HCT116 (cell line): ENCODE data around the gene CPEB3. TPM values are rescaled to one million over a fixed set of nuclear protein-coding genes. Genes with fewer than 3 reads are reported as not detected.

Experiments
- ATAC-seq: fragments of 200-7000 bp; cut with Tn5 transposase; 2 replicates; pipeline ENCODE4 v1.9.1; 2020; ENCODE audit warnings: mild to moderate bottlenecking, moderate library complexity
- BruUV-seq: library from RNA; stranded (reverse); fragments of 400-500 nt; replicated peaks from 2 replicates; lab custom pipeline; 2021; lab: Mats Ljungman, UMichigan
- CTCF ChIA-PET: fragments of 300-600 bp; sonication (Branson Sonifier 250); formaldehyde crosslinking; loops from one replicate; lab custom pipeline; 2021; ENCODE audit warnings: antibody characterized with exemption; lab: Charles Lee
- POLR2A ChIA-PET: fragments of 300-600, 350-600 bp; sonication (Branson Sonifier 250); formaldehyde crosslinking; loops from one replicate; lab custom pipeline; 2021; ENCODE audit warnings: antibody characterized with exemption; lab: Charles Lee
- RAD21 ChIA-PET, 2 experiments: fragments of 300-600 bp; sonication (Branson Sonifier 250); formaldehyde crosslinking; loops; one replicate each; lab custom pipeline; 2023; ENCODE audit warnings: low total read pairs in 2 of 2; ENCODE audit not compliant: uncharacterized antibody in 2 of 2, unreplicated experiment in 2 of 2, low non-redundant PET in 1 of 2; lab: Charles Lee
- DNase-seq: peaks from one replicate; pipeline ENCODE4 v3.0.0-alpha.2; 2010; ENCODE audit warnings: low read depth, low spot score
- H2AFZ ChIP-seq: fragments of 200-600 bp; shearing (Covaris generic), sonication (generic); 2 replicates; pipeline ENCODE4 v1.6.1; 2017; ENCODE audit warnings: low read depth, mixed run types, mixed read lengths, antibody characterized with exemption, low read length; ENCODE audit not compliant: poor library complexity, severe bottlenecking
- H3K27ac ChIP-seq: 2 replicates; pipeline ENCODE4 v1.5.1; 2012; ENCODE audit warnings: low read depth, low read length
- H3K27me3 ChIP-seq: fragments of 200-600 bp; sonication (generic); 2 replicates; pipeline ENCODE4 v1.6.1; 2016; ENCODE audit warnings: mixed run types, low read length, mixed read lengths; ENCODE audit not compliant: insufficient read depth
- H3K36me3 ChIP-seq, 2 experiments: fragments of 200-500 bp in 1 of 2; fragments of 200-600 bp in 1 of 2; sonication (Bioruptor generic) in 1 of 2; sonication (generic) in 1 of 2; 2 replicates each; pipeline versions ENCODE4 v1.5.1 to v1.6.1; 2014 to 2016; ENCODE audit warnings: low read length in 2 of 2, inconsistent platforms in 1 of 2, mixed read lengths in 1 of 2, mixed run types in 1 of 2; ENCODE audit not compliant: insufficient read depth in 2 of 2, control insufficient read depth in 1 of 2
- H3K4me1 ChIP-seq, 2 experiments: fragments of 200-600 bp in 1 of 2; sonication (generic) in 1 of 2; 2 replicates each; pipeline versions ENCODE4 v1.5.1 to v1.6.1; 2012 to 2017; ENCODE audit warnings: low read length in 2 of 2, inconsistent platforms in 1 of 2, mild to moderate bottlenecking in 1 of 2, mixed read lengths in 1 of 2, mixed run types in 1 of 2, moderate library complexity in 1 of 2; ENCODE audit not compliant: insufficient read depth in 2 of 2, control insufficient read depth in 1 of 2
- H3K4me2 ChIP-seq: fragments of 200-600 bp; sonication (generic); 2 replicates; pipeline ENCODE4 v1.6.1; 2017; ENCODE audit warnings: mixed run types, low read length, mixed read lengths
- H3K4me3 ChIP-seq, 2 experiments: fragments of 200-600 bp in 1 of 2; sonication (generic) in 1 of 2; replicated peaks in 1 of 2; 2 replicates each; pipeline ENCODE4 v1.5.1; 2011 to 2016; ENCODE audit warnings: low read length in 2 of 2, control low read depth in 1 of 2, low read depth in 1 of 2, mild to moderate bottlenecking in 1 of 2, mixed read lengths in 1 of 2, mixed run types in 1 of 2
- H3K79me2 ChIP-seq: fragments of 200-600 bp; sonication (generic); 2 replicates; pipeline ENCODE4 v1.6.1; 2017; ENCODE audit warnings: mild to moderate bottlenecking, mixed run types, low read length, moderate library complexity, mixed read lengths; ENCODE audit not compliant: insufficient read depth
- H3K9ac ChIP-seq: fragments of 200-600 bp; sonication (generic); 2 replicates; pipeline ENCODE4 v1.6.1; 2016; ENCODE audit warnings: low read length, mixed read lengths
- H3K9me2 ChIP-seq: fragments of 200-600 bp; sonication (generic), shearing (Covaris generic); 2 replicates; pipeline ENCODE4 v1.6.1; 2017; ENCODE audit warnings: mixed run types, mild to moderate bottlenecking, moderate library complexity; ENCODE audit not compliant: insufficient read depth
- H3K9me3 ChIP-seq, 2 experiments: fragments of 200-500 bp in 1 of 2; fragments of 200-600 bp in 1 of 2; sonication (Bioruptor generic) in 1 of 2; sonication (generic) in 1 of 2; 2 replicates each; pipeline ENCODE4 v1.6.1; 2014 to 2017; ENCODE audit warnings: low read length in 2 of 2, mixed read lengths in 2 of 2, inconsistent platforms in 1 of 2, low read depth in 1 of 2, mild to moderate bottlenecking in 1 of 2, mixed run types in 1 of 2, moderate library complexity in 1 of 2; ENCODE audit not compliant: control insufficient read depth in 1 of 2, insufficient read depth in 1 of 2
- H4K20me1 ChIP-seq: fragments of 200-600 bp; sonication (generic), shearing (Covaris generic); 2 replicates; pipeline ENCODE4 v1.6.1; 2017; ENCODE audit warnings: mixed run types, mild to moderate bottlenecking, moderate library complexity; ENCODE audit not compliant: insufficient read depth
- CBX3 ChIP-seq: IDR thresholded peaks from 2 replicates; pipeline ENCODE4 v1.6.1; 2012; ENCODE audit warnings: low read depth
- CEBPB ChIP-seq: IDR thresholded peaks from 2 replicates; pipeline ENCODE4 v1.6.1; 2012; ENCODE audit warnings: low read depth
- CTCF ChIP-seq, 3 experiments: fragments of 200-600 bp in 1 of 3; sonication (generic) in 1 of 3; IDR thresholded peaks in 2 of 3; conservative IDR thresholded peaks in 1 of 3; 2 replicates each; pipeline ENCODE4 v1.5.1; 2012 to 2017; ENCODE audit warnings: low read depth in 2 of 3, low read length in 2 of 3, antibody characterized with exemption in 1 of 3, borderline replicate concordance in 1 of 3, control low read depth in 1 of 3, mild to moderate bottlenecking in 1 of 3, mixed read lengths in 1 of 3, mixed run types in 1 of 3, moderate library complexity in 1 of 3; ENCODE audit not compliant: insufficient read depth in 1 of 3
- MAX ChIP-seq: IDR thresholded peaks from 2 replicates; pipeline ENCODE4 v1.6.1; 2012
- RAD21 ChIP-seq: IDR thresholded peaks from 2 replicates; pipeline ENCODE4 v1.6.1; 2012; ENCODE audit warnings: low read depth, mild to moderate bottlenecking
- TCF7L2 ChIP-seq: IDR thresholded peaks from 2 replicates; pipeline ENCODE4 v1.7.0; 2011; ENCODE audit warnings: borderline replicate concordance, inconsistent platforms; ENCODE audit not compliant: insufficient read depth, insufficient read length; ENCODE audit errors: extremely low read depth
- intact Hi-C: fragments of 100-400 bp; cut with micrococcal nuclease; formaldehyde crosslinking; loops from 2 replicates; pipeline ENCODE4 v1.10.0; 2022
- total RNA-seq: library from RNA; stranded (reverse); gene quantifications from one replicate; pipeline ENCODE4 v1.2.1, GENCODE V29; 2021; ENCODE audit not compliant: unreplicated experiment

The CPEB3 gene
- total RNA-seq, 1 experiment from 2014 or later: 3.0 TPM

DNA sequence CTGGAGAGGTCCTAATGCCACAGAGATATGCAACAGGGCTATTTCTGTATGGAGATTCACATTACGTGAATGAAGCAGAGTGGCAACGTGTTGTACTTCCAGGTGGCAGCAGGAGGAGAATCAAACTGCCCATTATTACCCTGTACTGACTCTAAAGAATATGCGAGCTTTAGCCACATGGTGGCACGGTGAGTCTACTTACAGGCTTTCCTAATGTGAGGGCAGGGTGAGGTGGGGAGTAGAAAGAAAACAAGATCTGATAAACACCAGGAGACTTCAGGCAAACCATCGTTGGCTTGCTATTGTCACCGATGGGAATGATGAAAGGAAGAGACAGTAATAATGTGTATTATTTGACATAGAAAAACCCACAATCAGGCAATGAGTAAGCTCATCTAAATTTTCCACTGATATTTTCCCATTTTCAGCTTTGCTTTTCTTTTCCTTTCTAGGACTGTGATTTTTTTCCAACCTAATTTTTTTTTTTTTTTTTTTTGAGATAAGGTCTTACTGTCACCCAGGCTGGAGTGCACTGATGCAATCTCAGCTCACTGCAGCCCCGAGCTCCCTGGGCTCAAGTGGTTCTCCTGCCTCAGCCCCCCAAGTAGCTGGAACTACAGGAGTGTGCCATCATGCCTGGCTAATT lies 203.0 kb downstream of the CPEB3 start:
- Histone ChIP-seq H3K27ac (no peak overlapping the region), H3K4me2 (peak overlapping the region; percentile 22), H3K9ac (no peak overlapping the region), H3K9me2 (no peaks in the 10 kb centered on the region), H3K79me2 (no peaks in the 10 kb centered on the region), H4K20me1 (no peaks in the 10 kb centered on the region), H3K9me3 (no peaks in the 10 kb centered on the region), H3K4me3 (no peak overlapping the region), H3K36me3 (no peaks in the 10 kb centered on the region), H2AFZ (no peak overlapping the region), H3K27me3 (no peaks in the 10 kb centered on the region), H3K4me1 (peaks cover 3 to 11% of the 10 kb centered on the region in 2 experiments; a peak in 3 of 4 replicates)
- CTCF ChIA-PET: interaction anchor here (0.7 to 1.4 kb wide), 12 partner anchors 12 to 429 kb away, joined by 3 to 37 read pairs (median 4); partner anchors contain the start of genes CPEB3 and MARCHF5
- no TSS peak for BruUV-seq
- peak; percentile 26; the same call in 1 of the 2 replicates for TF ChIP-seq MAX
- TF ChIP-seq TCF7L2: no peak
- TF ChIP-seq RAD21: peak; percentile 100
- no peak for TF ChIP-seq CEBPB
- peak; percentile 77 to 97 (median 84) for TF ChIP-seq CTCF (IDR thresholded peaks at IDR 0.05 in 2 of 3, conservative IDR thresholded peaks at IDR 0.05 in 1 of 3; ENCODE audit: borderline replicate concordance in 1 of 3, insufficient read depth in 1 of 3, low read depth in 2 of 3, low read length in 2 of 3)
- TF ChIP-seq CBX3: 0 out of 2 replicates have a peak, but pooled peaks have one; percentile 31
- peak; percentile 100 for ATAC-seq
- POLR2A ChIA-PET: interaction anchor here (0.7 kb wide), 1 partner anchor 1615 kb away, joined by 4 read pairs; no protein-coding TSS in a partner anchor
- RAD21 ChIA-PET: interaction anchor here (0.6 to 1.4 kb wide), 4 partner anchors 203 to 521 kb away, joined by 3 to 16 read pairs (median 4); partner anchors contain the start of genes CPEB3 (in 1 of the 2) and MARCHF5 (in 1 of the 2)
- intact Hi-C loops: loop anchor here (1.0 to 5.0 kb wide), 4 partner anchors 124 to 429 kb away; partner anchors contain the start of genes CPEB3 and MARCHF5
- peak; percentile 78 for DNase-seq
